Liver (tissue), 9 donors: ENCODE results near the gene TGIF1. TPM values are rescaled to one million over a fixed set of nuclear protein-coding genes. Genes with fewer than 3 reads are reported as not detected.

Experiments
- DNase-seq: peaks from one replicate; pipeline ENCODE4 v3.0.0-alpha.2; 2017; ENCODE audit warnings: low spot score
- H3K27ac ChIP-seq, 2 donors: one replicate each; pipeline ENCODE4 v1.7.0; 2013; ENCODE audit warnings: inconsistent platforms in 2 of 2, low read length in 2 of 2, control low read depth in 1 of 2, low read depth in 1 of 2, mild to moderate bottlenecking in 1 of 2
- H3K27me3 ChIP-seq, 4 donors: one replicate each; pipeline versions ENCODE4 v1.6.1 to v1.7.0; 2013; ENCODE audit warnings: low read length in 3 of 4, inconsistent platforms in 1 of 4, mild to moderate bottlenecking in 1 of 4, moderate library complexity in 1 of 4; ENCODE audit not compliant: control insufficient read depth in 4 of 4, insufficient read depth in 4 of 4
- H3K36me3 ChIP-seq, 4 donors: one replicate each; pipeline versions ENCODE4 v1.6.1 to v1.7.0; 2013; ENCODE audit warnings: low read length in 3 of 4, mild to moderate bottlenecking in 3 of 4, low read depth in 1 of 4, moderate library complexity in 1 of 4; ENCODE audit not compliant: control insufficient read depth in 4 of 4, insufficient read depth in 3 of 4
- H3K4me1 ChIP-seq, 4 donors: one replicate each; pipeline versions ENCODE4 v1.6.1 to v1.7.0; 2013; ENCODE audit warnings: low read length in 3 of 4, mild to moderate bottlenecking in 3 of 4, moderate library complexity in 1 of 4; ENCODE audit not compliant: control insufficient read depth in 4 of 4, insufficient read depth in 4 of 4
- H3K4me3 ChIP-seq, 3 donors: one replicate each; pipeline versions ENCODE4 v1.6.1 to v1.7.0; 2013; ENCODE audit warnings: low read length in 3 of 3, control low read depth in 1 of 3, low read depth in 1 of 3, mild to moderate bottlenecking in 1 of 3
- H3K9ac ChIP-seq, 2 donors: one replicate each; pipeline ENCODE4 v1.7.0; 2013; ENCODE audit warnings: low read length in 2 of 2, mild to moderate bottlenecking in 2 of 2, moderate library complexity in 2 of 2, control low read depth in 1 of 2, low read depth in 1 of 2
- H3K9me3 ChIP-seq, 4 donors: one replicate each; pipeline versions ENCODE4 v1.6.1 to v1.7.0; 2013; ENCODE audit warnings: low read length in 3 of 4; ENCODE audit not compliant: control insufficient read depth in 4 of 4
- ATF3 ChIP-seq: IDR thresholded peaks from 2 replicates; pipeline ENCODE4 v1.6.1; 2016; ENCODE audit warnings: antibody characterized with exemption
- CTCF ChIP-seq: fragments of 150-350 bp; IDR thresholded peaks from 2 replicates; pipeline ENCODE4 v1.5.1; 2017; ENCODE audit warnings: improper control_type of control experiment, low read depth, low read length; ENCODE audit not compliant: missing input control
- EGR1 ChIP-seq, 2 donors: IDR thresholded peaks; 2 replicates each; pipeline ENCODE4 v1.6.1; 2016 to 2018; ENCODE audit warnings: antibody characterized with exemption in 2 of 2, low read depth in 2 of 2
- FOXA1 ChIP-seq: IDR thresholded peaks from 2 replicates; pipeline ENCODE4 v1.6.1; 2016; ENCODE audit warnings: antibody characterized with exemption
- FOXA2 ChIP-seq: IDR thresholded peaks from 2 replicates; pipeline ENCODE4 v1.6.1; 2016; ENCODE audit warnings: antibody characterized with exemption
- GABPA ChIP-seq, 2 donors: IDR thresholded peaks in 1 of 2; conservative IDR thresholded peaks in 1 of 2; 2 replicates each; pipeline ENCODE4 v1.6.1; 2016; ENCODE audit warnings: antibody characterized with exemption in 2 of 2, mild to moderate bottlenecking in 1 of 2, moderate library complexity in 1 of 2
- HNF4A ChIP-seq, 2 donors: conservative IDR thresholded peaks; 2 replicates each; pipeline ENCODE4 v1.6.1; 2016; ENCODE audit warnings: antibody characterized with exemption in 2 of 2, mild to moderate bottlenecking in 2 of 2
- HNF4G ChIP-seq: IDR thresholded peaks from 2 replicates; pipeline ENCODE4 v1.6.1; 2016; ENCODE audit warnings: antibody characterized with exemption
- JUND ChIP-seq, 2 donors: IDR thresholded peaks; 2 replicates each; pipeline ENCODE4 v1.6.1; 2016; ENCODE audit warnings: antibody characterized with exemption in 2 of 2
- MAX ChIP-seq: IDR thresholded peaks from 2 replicates; pipeline ENCODE4 v1.6.1; 2016; ENCODE audit warnings: antibody characterized with exemption
- NR2F2 ChIP-seq: IDR thresholded peaks from 2 replicates; pipeline ENCODE4 v1.6.1; 2016; ENCODE audit warnings: antibody characterized with exemption
- RAD21 ChIP-seq, 2 donors: IDR thresholded peaks; 2 replicates each; pipeline ENCODE4 v1.6.1; 2016; ENCODE audit warnings: antibody characterized with exemption in 2 of 2, mild to moderate bottlenecking in 2 of 2
- REST ChIP-seq: IDR thresholded peaks from 2 replicates; pipeline ENCODE4 v1.6.1; 2016; ENCODE audit warnings: antibody characterized with exemption, mild to moderate bottlenecking
- RXRA ChIP-seq, 2 donors: IDR thresholded peaks; 2 replicates each; pipeline ENCODE4 v1.6.1; 2017 to 2018; ENCODE audit warnings: antibody characterized with exemption in 2 of 2, mild to moderate bottlenecking in 1 of 2
- SP1 ChIP-seq: IDR thresholded peaks from 2 replicates; pipeline ENCODE4 v1.6.1; 2018; ENCODE audit warnings: antibody characterized with exemption, mild to moderate bottlenecking
- TAF1 ChIP-seq: conservative IDR thresholded peaks from 2 replicates; pipeline ENCODE4 v1.6.1; 2016; ENCODE audit warnings: antibody characterized with exemption, mild to moderate bottlenecking
- YY1 ChIP-seq: IDR thresholded peaks from 2 replicates; pipeline ENCODE4 v1.6.1; 2016; ENCODE audit warnings: antibody characterized with exemption, mild to moderate bottlenecking
- ZBTB33 ChIP-seq: IDR thresholded peaks from 2 replicates; pipeline ENCODE4 v1.6.1; 2016; ENCODE audit warnings: antibody characterized with exemption
- WGBS: extraction: QIAGEN DNeasy Blood & Tissue Kit; methylation state at CpG from one replicate; pipeline ENCODE4 v1.1.7; 2013; 5-methylcytosine and 5-hydroxymethylcytosine counted together
- polyA plus RNA-seq, 2 donors: library from polyadenylated mRNA; stranded (reverse) in 1 of 2; unstranded in 1 of 2; fragments of 200-250 nt in 1 of 2; fragments of >200 nt in 1 of 2; fragmentation: Nextera tagmentation in 1 of 2; extraction: Ambion mirVana in 1 of 2; gene quantifications; one replicate each; pipeline versions ENCODE4 v1.2.1 to v1.2.3, GENCODE V29; 2013 to 2015
- total RNA-seq, 2 donors: library from RNA; depleted of rRNA; stranded (reverse); fragments of >200 nt; gene quantifications; one replicate each; pipeline ENCODE4 v1.2.3, GENCODE V29; 2014
- donor health status: healthy.
- donor health status: healthy.
- donor health status: healthy.
- donor health status: healthy.
- donor health status: healthy.

Gene TGIF1
- total and polyA plus RNA-seq, 4 donors, result 13.1 to 26.4 (median 18.4) TPM

- Histone ChIP-seq H3K36me3 (no peaks in the 10 kb centered on the region), H3K4me3 (no peak overlapping the region), H3K9me3 (no peaks in the 10 kb centered on the region), H3K27me3 (no peaks in the 10 kb centered on the region), H3K4me1 (peaks cover 0 to 24% (median 12%) of the 10 kb centered on the region in 4 donors), H3K9ac (no peak overlapping the region), H3K27ac (no peak overlapping the region)
- no peak for DNase-seq
- 95% methylated on average over 6 of the region's 6 CpGs for WGBS
- TF ChIP-seq TAF1 (no peak), CTCF (no peak), HNF4G (no peak), HNF4A (conservative IDR thresholded peaks at IDR 0.05) (no peak), JUND (IDR thresholded peaks at IDR 0.05) (no peak), SP1 (no peak), FOXA1 (no peak), RAD21 (IDR thresholded peaks at IDR 0.05) (no peak), GABPA (IDR thresholded peaks at IDR 0.05 in 1 of 2, conservative IDR thresholded peaks at IDR 0.05 in 1 of 2) (no peak), RXRA (IDR thresholded peaks at IDR 0.05) (no peak), MAX (no peak), EGR1 (IDR thresholded peaks at IDR 0.05; ENCODE audit: low read depth in 2 of 2) (no peak), FOXA2 (no peak)
Measured at GRCh38 chr18:3489462-3489861, 39.5 kb downstream of the TGIF1 start.

- DNase-seq, result no peak
- H3K27ac ChIP-seq, result no peak overlapping the region
- H3K4me1 ChIP-seq, result peaks cover 0 to 27% (median 12%) of the 10 kb centered on the region in 4 donors
- H3K27me3 ChIP-seq, result no peaks in the 10 kb centered on the region
- no peaks in the 10 kb centered on the region for H3K36me3 ChIP-seq
- no peaks in the 10 kb centered on the region for H3K9me3 ChIP-seq
- no peak overlapping the region for H3K9ac ChIP-seq
- no peak overlapping the region for H3K4me3 ChIP-seq
- 14% methylated on average over 1 of the region's 1 CpG for WGBS
- TF ChIP-seq TAF1 (no peak), REST (no peak), YY1 (no peak), FOXA2 (no peak), GABPA (IDR thresholded peaks at IDR 0.05 in 1 of 2, conservative IDR thresholded peaks at IDR 0.05 in 1 of 2) (no peak), JUND (IDR thresholded peaks at IDR 0.05) (no peak), FOXA1 (no peak), RXRA (IDR thresholded peaks at IDR 0.05) (no peak), ZBTB33 (no peak), ATF3 (no peak), MAX (no peak), SP1 (no peak), HNF4G (no peak), NR2F2 (no peak), HNF4A (conservative IDR thresholded peaks at IDR 0.05) (no peak)
Measured at GRCh38 chr18:3491981-3492555, 42.1 kb downstream of the TGIF1 start.
